Nephron progenitor cell (in vitro differentiated cells): ENCODE results near the gene COL6A5.

Source experiments
- DNase-seq: peaks from one replicate; pipeline ENCODE4 v3.0.0; 2021
- H3K27ac Mint-ChIP-seq: 2 replicates; pipeline ENCODE4 v1.8.0; 2021; ENCODE audit warnings: mild to moderate bottlenecking, moderate library complexity, mixed read lengths
- H3K27me3 Mint-ChIP-seq: 2 replicates; pipeline ENCODE4 v1.8.0; 2021; ENCODE audit warnings: mild to moderate bottlenecking, low read depth, mixed read lengths; ENCODE audit not compliant: poor library complexity
- H3K36me3 Mint-ChIP-seq: 2 replicates; pipeline ENCODE4 v1.8.0; 2021; ENCODE audit warnings: low read depth, mixed read lengths
- H3K4me1 Mint-ChIP-seq: 2 replicates; pipeline ENCODE4 v1.8.0; 2021; ENCODE audit warnings: mixed read lengths
- H3K4me3 Mint-ChIP-seq: 2 replicates; pipeline ENCODE4 v1.8.0; 2021; ENCODE audit warnings: mild to moderate bottlenecking, moderate library complexity, mixed read lengths
- H3K9me3 Mint-ChIP-seq: 2 replicates; pipeline ENCODE4 v1.8.0; 2021; ENCODE audit warnings: mild to moderate bottlenecking, moderate library complexity, mixed read lengths
- CTCF ChIP-seq: fragments of 200-600 bp; sonication (generic); IDR thresholded peaks from 2 replicates; pipeline ENCODE4 v1.5.0; 2021; ENCODE audit warnings: antibody characterized with exemption

The COL6A5 gene

GRCh38 chr3:130517602-130518001, 172.1 kb downstream of the COL6A5 start:
- H3K27ac Mint-ChIP-seq, result no peak overlapping the region
- H3K36me3 Mint-ChIP-seq, result no peaks in the 10 kb centered on the region
- H3K9me3 Mint-ChIP-seq, result peaks cover 16% of the 10 kb centered on the region
- peaks cover 6% of the 10 kb centered on the region for H3K4me1 Mint-ChIP-seq
- DNase-seq, result peak; percentile 12
- H3K27me3 Mint-ChIP-seq, result peaks cover 77% of the 10 kb centered on the region
- H3K4me3 Mint-ChIP-seq, result peak overlapping the region; percentile 83
- no peak for TF ChIP-seq CTCF

GRCh38 chr3:130519754-130520153, 174.3 kb downstream of the COL6A5 start:
- Mint-ChIP-seq H3K4me3 (no peak overlapping the region), H3K27ac (no peak overlapping the region), H3K36me3 (no peaks in the 10 kb centered on the region), H3K27me3 (peaks cover 68% of the 10 kb centered on the region), H3K4me1 (peaks cover 6% of the 10 kb centered on the region), H3K9me3 (peaks cover 9% of the 10 kb centered on the region)
- DNase-seq, result no peak
- TF ChIP-seq CTCF, result no peak

DNA sequence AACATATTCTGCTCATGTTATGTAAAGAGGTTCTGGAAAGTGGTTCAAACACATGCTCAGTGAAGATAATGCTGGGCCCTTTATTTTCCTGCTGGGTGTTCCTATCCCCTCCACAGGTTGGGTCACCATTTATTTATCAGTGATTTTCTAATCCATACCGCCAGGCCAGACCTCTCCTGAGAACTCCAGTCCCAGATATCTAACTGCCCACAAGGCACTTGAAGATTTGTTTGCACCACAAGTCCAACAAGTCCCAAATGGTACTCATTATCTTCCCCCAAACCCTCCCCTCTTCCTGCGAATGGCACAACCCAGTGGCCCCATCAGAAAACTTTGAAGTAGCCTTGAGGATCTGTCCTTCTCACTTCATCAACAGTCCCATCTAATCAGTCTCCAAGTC, 176.9 kb downstream of the COL6A5 start:
- Mint-ChIP-seq H3K4me1 (peaks cover 4% of the 10 kb centered on the region), H3K9me3 (no peaks in the 10 kb centered on the region), H3K36me3 (no peaks in the 10 kb centered on the region), H3K27me3 (peaks cover 46% of the 10 kb centered on the region), H3K4me3 (no peak overlapping the region), H3K27ac (no peak overlapping the region)
- DNase-seq, result no peak
- TF ChIP-seq CTCF, result no peak

GRCh38 chr3:130527426-130527825, 182.0 kb downstream of the COL6A5 start:
- H3K4me1 Mint-ChIP-seq, result no peaks in the 10 kb centered on the region
- H3K9me3 Mint-ChIP-seq, result no peaks in the 10 kb centered on the region
- no peak overlapping the region for H3K27ac Mint-ChIP-seq
- no peak for DNase-seq
- H3K36me3 Mint-ChIP-seq, result no peaks in the 10 kb centered on the region
- no peak for TF ChIP-seq CTCF
- H3K4me3 Mint-ChIP-seq, result no peak overlapping the region
- peaks cover 14% of the 10 kb centered on the region for H3K27me3 Mint-ChIP-seq

GRCh38 chr3:130528120-130528519, 182.6 kb downstream of the COL6A5 start:
- Mint-ChIP-seq H3K4me1 (no peaks in the 10 kb centered on the region), H3K27ac (no peak overlapping the region), H3K27me3 (peaks cover 10% of the 10 kb centered on the region), H3K9me3 (no peaks in the 10 kb centered on the region), H3K4me3 (no peak overlapping the region), H3K36me3 (no peaks in the 10 kb centered on the region)
- DNase-seq, result no peak
- no peak for TF ChIP-seq CTCF

DNA sequence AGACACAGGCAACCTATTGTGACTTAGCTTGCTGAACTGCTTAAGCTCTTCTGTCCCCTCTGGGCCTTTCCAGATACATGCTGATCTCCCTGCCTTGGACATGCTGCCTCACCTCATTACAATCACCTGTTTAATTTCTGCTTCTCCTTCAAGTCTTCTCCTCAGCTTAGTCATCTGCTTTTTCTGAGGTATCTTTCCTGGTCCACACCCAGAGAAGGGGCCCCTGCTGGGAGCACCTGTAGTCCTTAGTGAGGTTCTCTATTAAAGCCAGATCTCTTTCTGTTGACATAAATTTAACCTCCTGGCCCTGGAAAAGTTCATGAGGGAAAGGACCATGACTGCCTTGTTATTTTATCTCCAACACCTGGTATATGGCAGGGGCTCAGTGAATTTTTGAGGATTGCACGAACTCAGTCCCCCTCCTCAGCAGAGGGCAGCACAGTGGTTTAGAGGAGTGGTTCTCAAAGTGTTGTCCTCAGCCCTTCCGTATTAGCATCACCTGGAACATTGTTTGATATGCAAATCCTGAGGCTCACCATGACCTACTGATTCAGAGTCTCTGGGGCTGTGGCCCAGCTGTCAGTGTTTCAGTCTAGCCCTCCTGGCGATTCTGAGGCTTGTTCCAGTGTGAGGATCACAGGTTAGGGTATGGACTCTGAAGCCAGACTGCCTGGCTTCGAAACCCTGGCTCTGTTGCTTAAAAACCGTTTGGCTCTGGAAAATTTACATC, 184.2 kb downstream of the COL6A5 start:
- Mint-ChIP-seq H3K27me3 (peaks cover 8% of the 10 kb centered on the region), H3K36me3 (no peaks in the 10 kb centered on the region), H3K4me1 (no peaks in the 10 kb centered on the region), H3K9me3 (no peaks in the 10 kb centered on the region), H3K27ac (no peak overlapping the region), H3K4me3 (no peak overlapping the region)
- no peak for DNase-seq
- TF ChIP-seq CTCF, result no peak
